Stimulated activated effector memory CD8-positive, alpha-beta T cell treated with anti-CD3 and anti-CD28 coated beads, Interleukin-12 subunit alpha, Interleukin-12 subunit beta, amount 100 ng/mL, for 72 hours (primary cell): ENCODE results near the gene PFKL.
"Not testable (repeated sequence)": the region's sequence is repeated elsewhere in the genome, so short reads cannot be mapped to it uniquely, and the experiment has no call there.

Experiments used
- ATAC-seq: fragments of 150-1000 bp; cut with Tn5 transposase; 2 replicates; pipeline ENCODE4 v1.10.0; 2021
- DNase-seq, 2 donors: peaks; one replicate each; pipeline ENCODE4 v3.0.0; 2021 to 2022; ENCODE audit warnings: low spot score in 2 of 2
- H3K27ac Mint-ChIP-seq: one replicate; pipeline ENCODE4 v1.8.0; 2022; ENCODE audit warnings: mild to moderate bottlenecking, mixed read lengths
- H3K36me3 Mint-ChIP-seq: one replicate; pipeline ENCODE4 v1.8.0; 2022; ENCODE audit warnings: mild to moderate bottlenecking, mixed read lengths
- H3K4me1 Mint-ChIP-seq: one replicate; pipeline ENCODE4 v1.8.0; 2022; ENCODE audit warnings: mixed read lengths
- H3K4me3 Mint-ChIP-seq: one replicate; pipeline ENCODE4 v1.8.0; 2022; ENCODE audit warnings: mild to moderate bottlenecking, mixed read lengths
- H3K9me3 Mint-ChIP-seq: one replicate; pipeline ENCODE4 v1.8.0; 2022; ENCODE audit warnings: mixed read lengths

The PFKL gene

DNA sequence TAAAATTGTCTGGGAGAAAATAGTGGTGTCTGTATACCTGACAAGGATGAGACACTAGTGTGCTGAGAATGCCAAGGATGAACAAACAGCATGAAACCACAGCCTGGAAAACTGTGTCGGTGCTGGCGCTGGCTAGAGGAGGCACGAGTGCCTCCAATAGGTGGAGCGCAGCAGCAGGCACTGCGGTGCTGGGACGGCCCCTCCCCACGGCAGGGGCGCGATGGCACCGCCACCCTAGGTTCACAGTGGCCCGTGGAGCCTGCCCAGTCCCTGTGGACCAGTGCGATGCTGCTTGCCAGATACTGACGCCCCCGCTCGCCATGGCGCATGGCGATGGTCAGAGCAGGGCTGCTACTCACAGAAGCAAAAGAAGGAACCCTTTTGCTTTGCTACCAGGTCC lies 32.5 kb downstream of the PFKL start:
- Mint-ChIP-seq H3K4me1 (no peaks in the 10 kb centered on the region), H3K27ac (peak overlapping the region; percentile 35)

DNA sequence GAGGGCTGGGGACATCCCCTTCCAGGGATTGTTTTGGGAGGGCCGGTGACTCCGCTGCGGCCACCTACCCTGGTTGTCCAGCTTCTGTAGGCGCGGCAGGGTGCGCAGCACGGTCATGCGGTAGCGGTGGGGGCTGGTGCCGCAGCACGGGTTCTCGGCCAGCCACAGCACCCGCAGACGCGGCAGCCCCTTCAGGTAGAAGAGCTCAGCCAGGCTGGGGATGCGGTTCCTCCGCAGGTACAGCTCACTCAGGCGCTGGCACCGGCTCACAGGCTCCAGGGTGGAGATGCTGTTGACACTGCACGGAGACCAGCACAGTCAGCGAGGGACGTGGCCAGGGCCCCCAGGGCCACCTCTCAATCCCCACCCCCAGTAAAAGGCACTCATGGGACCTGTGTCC lies 33.1 kb downstream of the PFKL start:
- DNase-seq (no peak), ATAC-seq (no peak)
- H3K4me1 Mint-ChIP-seq = peaks cover 3% of the 10 kb centered on the region
- H3K36me3 Mint-ChIP-seq = peaks cover 71% of the 10 kb centered on the region
- no peaks in the 10 kb centered on the region for H3K9me3 Mint-ChIP-seq
- H3K4me3 Mint-ChIP-seq = no peak overlapping the region
- peak overlapping the region; percentile 35 for H3K27ac Mint-ChIP-seq

More for the DNA sequence above, 32.5 kb downstream of the PFKL start:
- no peaks in the 10 kb centered on the region for H3K9me3 Mint-ChIP-seq
- H3K36me3 Mint-ChIP-seq = peaks cover 72% of the 10 kb centered on the region
- DNase-seq (no peak), ATAC-seq (no peak)
- H3K4me3 Mint-ChIP-seq = no peak overlapping the region

GRCh38 chr21:44333509-44334328 lies 33.9 kb downstream of the PFKL start:
- DNase-seq = no peak
- no peak overlapping the region for H3K27ac Mint-ChIP-seq
- peaks cover 69% of the 10 kb centered on the region for H3K36me3 Mint-ChIP-seq
- peaks cover 8% of the 10 kb centered on the region for H3K4me1 Mint-ChIP-seq
- H3K4me3 Mint-ChIP-seq = no peak overlapping the region
- ATAC-seq = no peak
- H3K9me3 Mint-ChIP-seq = no peaks in the 10 kb centered on the region

DNA sequence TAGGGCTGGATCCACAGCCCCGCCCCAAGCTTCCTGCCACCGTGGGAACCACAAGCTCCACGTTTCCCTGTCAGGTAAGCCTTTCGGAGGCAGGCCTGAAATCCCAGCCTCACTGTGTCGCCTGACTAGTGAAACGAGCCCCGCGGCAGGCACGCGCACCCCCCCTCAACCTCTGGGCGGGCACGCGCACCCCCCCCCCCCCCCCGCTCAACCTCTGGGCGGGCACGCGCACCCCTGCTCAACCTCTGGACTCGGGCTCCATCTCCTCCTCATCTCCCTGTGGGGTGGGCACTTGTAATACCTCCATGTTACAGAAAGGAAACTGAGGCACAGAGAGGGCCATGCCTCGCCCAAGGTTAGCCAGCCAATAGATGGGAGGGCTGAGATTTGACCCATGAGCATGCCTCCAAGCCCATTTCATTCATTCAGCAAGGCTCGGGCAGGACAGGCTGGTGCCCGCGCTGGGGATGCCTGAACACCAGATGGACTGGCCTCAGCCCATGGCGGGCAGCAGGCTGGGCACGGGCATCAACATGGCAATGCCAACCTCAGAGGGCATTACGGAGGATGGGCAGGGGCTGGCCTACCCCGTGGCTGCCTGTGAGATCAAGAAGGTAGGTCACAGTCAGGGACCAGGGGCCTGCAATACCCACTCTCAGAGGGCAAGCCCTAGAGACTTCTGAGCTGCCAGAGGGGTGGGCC lies 34.6 kb downstream of the PFKL start:
- H3K9me3 Mint-ChIP-seq = no peaks in the 10 kb centered on the region
- peaks cover 11% of the 10 kb centered on the region for H3K4me1 Mint-ChIP-seq
- peaks cover 67% of the 10 kb centered on the region for H3K36me3 Mint-ChIP-seq
- no peak for DNase-seq
- peak overlapping the region; percentile 45 for H3K27ac Mint-ChIP-seq
- ATAC-seq = no peak
- no peak overlapping the region for H3K4me3 Mint-ChIP-seq

DNA sequence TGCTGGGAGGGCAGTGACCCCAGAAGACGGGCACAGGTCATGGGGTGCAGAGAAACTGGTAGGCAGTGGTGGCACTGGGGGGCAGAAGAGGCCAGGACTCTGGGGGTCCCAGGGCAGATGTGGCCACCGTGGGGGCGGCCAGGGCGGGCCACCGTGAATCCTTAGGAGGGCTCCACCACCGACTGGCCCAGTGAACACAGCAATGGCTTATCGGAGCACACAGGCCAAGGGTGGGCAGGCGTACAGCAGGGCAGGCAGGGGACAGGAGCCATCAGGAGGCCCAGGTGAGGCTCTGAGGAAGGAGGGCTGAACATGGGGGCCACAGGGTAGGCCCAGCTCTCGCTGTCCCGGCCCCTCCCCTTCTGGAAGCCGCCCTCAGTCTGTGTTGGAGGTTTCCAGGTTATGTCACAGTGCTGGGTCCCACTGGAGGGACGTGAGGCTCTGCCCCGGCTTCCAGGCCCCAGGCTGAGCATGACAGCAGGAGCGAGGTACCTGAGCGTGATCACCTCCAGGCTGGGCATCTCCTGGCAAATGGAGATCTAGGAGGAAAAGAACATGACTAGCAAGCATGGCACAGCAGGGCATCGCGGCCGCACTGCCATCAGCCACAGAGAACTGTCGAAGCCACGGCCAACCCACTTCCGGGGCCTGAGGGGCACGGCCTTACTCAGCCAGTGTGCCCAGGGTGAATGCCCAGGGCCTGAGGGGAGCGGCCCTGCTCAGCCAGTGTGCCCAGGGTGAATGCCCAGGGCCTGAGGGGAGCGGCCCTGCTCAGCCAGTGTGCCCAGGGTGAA lies 35.6 kb downstream of the PFKL start:
- Mint-ChIP-seq H3K4me3 (no peak overlapping the region), H3K36me3 (peaks cover 62% of the 10 kb centered on the region), H3K9me3 (no peaks in the 10 kb centered on the region), H3K27ac (peak overlapping the region; percentile 45), H3K4me1 (peaks cover 19% of the 10 kb centered on the region)
- DNase-seq = no peak
- ATAC-seq = no peak

DNA sequence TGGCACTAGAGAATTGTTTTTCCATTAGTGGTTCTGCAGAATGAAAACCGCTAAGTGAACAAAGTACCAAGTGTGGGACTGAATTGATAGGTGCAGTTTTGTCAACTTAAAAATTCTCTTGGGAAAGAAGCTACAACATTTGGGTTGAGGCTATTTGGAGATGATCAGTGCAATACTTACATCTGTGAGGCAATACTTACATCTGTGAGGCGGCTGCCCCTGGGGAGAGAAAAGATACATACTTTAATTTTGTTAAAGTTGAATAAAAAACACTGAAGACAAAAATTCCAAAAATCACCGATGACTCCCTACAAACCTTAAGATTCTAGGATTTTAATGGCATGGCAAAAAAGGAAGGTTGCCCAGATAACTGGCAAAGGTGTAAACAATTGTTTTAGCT lies 37.6 kb downstream of the PFKL start:
- Mint-ChIP-seq H3K9me3 (no peaks in the 10 kb centered on the region), H3K27ac (peak overlapping the region; percentile 18), H3K4me1 (peaks cover 26% of the 10 kb centered on the region), H3K36me3 (peaks cover 53% of the 10 kb centered on the region), H3K4me3 (peak overlapping the region; percentile 16)
- no peak for ATAC-seq
- DNase-seq = no peak

GRCh38 chr21:44337941-44338895 lies 38.4 kb downstream of the PFKL start:
- Mint-ChIP-seq H3K9me3 (no peaks in the 10 kb centered on the region), H3K4me3 (peak overlapping the region; percentile 16), H3K27ac (peak overlapping the region; percentile 18), H3K36me3 (peaks cover 45% of the 10 kb centered on the region), H3K4me1 (peaks cover 26% of the 10 kb centered on the region)
- ATAC-seq = peak; percentile 2
- peak in 1 of 2 donors; percentile 71 for DNase-seq

GRCh38 chr21:44338971-44339910 lies 39.4 kb downstream of the PFKL start, which contains the start of gene CFAP410:
CFAP410 (minus strand) TSS chr21:44339390; CDS start chr21:44339194, 196 bp downstream.
- Mint-ChIP-seq H3K36me3 (peaks cover 42% of the 10 kb centered on the region), H3K4me3 (peak within 1 kb of the TSS; percentile 94), H3K9me3 (no peaks in the 10 kb centered on the region), H3K27ac (peak within 1 kb of the TSS; percentile 98), H3K4me1 (peaks cover 26% of the 10 kb centered on the region)
- ATAC-seq (peak; percentile 96), DNase-seq (peak; percentile 94 to 97)

DNA sequence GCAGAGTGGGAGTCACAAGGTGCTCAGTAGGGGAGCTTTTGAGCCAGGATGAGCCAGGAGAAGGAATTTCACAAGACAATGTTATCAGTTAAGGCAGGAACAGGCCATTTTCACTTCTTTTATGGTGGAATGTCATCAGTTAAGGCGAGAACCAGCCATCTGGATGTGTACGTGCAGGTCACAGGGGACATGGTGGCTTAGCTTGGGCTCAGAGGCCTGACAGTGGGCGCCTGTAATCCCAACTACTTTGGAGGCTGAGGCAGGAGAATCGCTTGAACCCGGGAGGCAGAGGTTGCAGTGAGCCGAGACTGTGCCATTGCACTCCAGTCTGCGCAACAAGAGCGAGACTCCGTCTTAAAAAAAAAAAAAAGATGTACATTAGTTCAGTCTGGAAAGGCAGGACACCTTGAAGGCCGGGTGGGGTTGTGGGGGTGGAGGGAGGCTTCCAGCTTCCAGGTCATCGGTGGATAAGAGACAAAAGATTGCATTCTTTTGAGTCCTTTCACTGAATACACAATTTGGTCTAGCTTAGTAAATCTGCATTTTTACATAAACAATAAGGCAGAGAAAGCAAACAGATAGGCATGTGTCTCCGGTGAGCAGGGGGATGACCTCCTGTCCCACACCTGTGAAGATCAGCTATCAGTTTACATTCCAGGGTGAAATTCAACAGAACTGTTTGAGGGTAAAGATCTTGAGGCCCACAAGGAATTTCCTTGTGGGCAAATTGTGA lies 42.0 kb downstream of the PFKL start:
- Mint-ChIP-seq H3K36me3 (peaks cover 33% of the 10 kb centered on the region), H3K27ac (peak overlapping the region; percentile 98), H3K4me1 (peaks cover 26% of the 10 kb centered on the region)
- not testable (repeated sequence) for DNase-seq, ATAC-seq, H3K9me3 Mint-ChIP-seq, H3K4me3 Mint-ChIP-seq

DNA sequence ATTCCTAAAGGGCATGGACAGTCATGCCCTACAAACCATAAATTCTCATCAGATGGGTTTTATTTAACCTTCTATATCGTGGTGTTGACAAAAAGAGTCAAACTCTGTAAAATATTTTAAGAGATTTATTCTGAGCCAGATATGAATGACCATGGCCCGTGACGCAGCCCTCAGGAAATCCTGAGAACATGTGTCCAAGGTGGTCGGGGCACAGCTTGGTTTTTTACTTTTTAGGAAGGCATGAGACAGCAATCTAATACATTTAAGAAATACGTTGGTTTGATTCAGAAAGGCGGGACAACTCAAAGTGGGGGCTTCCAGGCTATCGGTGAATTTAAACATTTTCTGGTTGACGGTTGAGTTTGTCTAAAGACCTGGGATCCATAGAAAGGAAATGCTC lies 43.1 kb downstream of the PFKL start:
- not testable (repeated sequence) for ATAC-seq, DNase-seq, H3K4me3 Mint-ChIP-seq, H3K9me3 Mint-ChIP-seq, H3K27ac Mint-ChIP-seq
- peaks cover 22% of the 10 kb centered on the region for H3K4me1 Mint-ChIP-seq
- peaks cover 23% of the 10 kb centered on the region for H3K36me3 Mint-ChIP-seq

- DNase-seq (no peak), ATAC-seq (peak; percentile 31)
- peaks cover 12% of the 10 kb centered on the region for H3K36me3 Mint-ChIP-seq
- no peaks in the 10 kb centered on the region for H3K9me3 Mint-ChIP-seq
- no peak overlapping the region for H3K4me3 Mint-ChIP-seq
- peaks cover 13% of the 10 kb centered on the region for H3K4me1 Mint-ChIP-seq
- H3K27ac Mint-ChIP-seq = no peak overlapping the region
Observed at GRCh38 chr21:44344541-44345183, 44.8 kb downstream of the PFKL start.

- no peak for ATAC-seq
- no peak overlapping the region for H3K27ac Mint-ChIP-seq
- peaks cover 9% of the 10 kb centered on the region for H3K36me3 Mint-ChIP-seq
- H3K9me3 Mint-ChIP-seq = no peaks in the 10 kb centered on the region
- DNase-seq = no peak
- peaks cover 6% of the 10 kb centered on the region for H3K4me1 Mint-ChIP-seq
- no peak overlapping the region for H3K4me3 Mint-ChIP-seq
Observed at GRCh38 chr21:44345495-44345894, 45.6 kb downstream of the PFKL start.
